Activated B cell treated with CpG ODN at 0.5 μM for 24 hours (primary cell): ENCODE results near the gene KIF20B. TPM values are rescaled to one million over a fixed set of nuclear protein-coding genes. Genes with fewer than 3 reads are reported as not detected.

Source experiments
- ATAC-seq: fragments of 200-7000 bp; cut with Tn5 transposase; one replicate; pipeline ENCODE4 v1.10.0; 2021; ENCODE audit warnings: low read depth, mild to moderate bottlenecking, moderate library complexity
- CTCF ChIA-PET: fragments of 350-600 bp; sonication (Branson Sonifier 250); formaldehyde crosslinking; loops from one replicate; lab custom pipeline; 2021; ENCODE audit warnings: antibody characterized with exemption; lab: Charles Lee
- POLR2A ChIA-PET: fragments of 350-600 bp; sonication (Branson Sonifier 250); formaldehyde crosslinking; loops from one replicate; lab custom pipeline; 2021; ENCODE audit warnings: antibody characterized with exemption; lab: Charles Lee
- DNase-seq: peaks from one replicate; pipeline ENCODE4 v3.0.0; 2022
- H3K27ac Mint-ChIP-seq: one replicate; pipeline ENCODE4 v1.8.0; 2020; ENCODE audit warnings: mixed read lengths
- H3K27me3 Mint-ChIP-seq: one replicate; pipeline ENCODE4 v1.8.0; 2021; ENCODE audit warnings: mixed read lengths
- H3K36me3 Mint-ChIP-seq: one replicate; pipeline ENCODE4 v1.8.0; 2021; ENCODE audit warnings: low read depth, mixed read lengths
- H3K4me1 Mint-ChIP-seq: one replicate; pipeline ENCODE4 v1.8.0; 2021; ENCODE audit warnings: mixed read lengths
- H3K4me3 Mint-ChIP-seq: one replicate; pipeline ENCODE4 v1.8.0; 2020; ENCODE audit warnings: mild to moderate bottlenecking, mixed read lengths
- H3K9me3 Mint-ChIP-seq: one replicate; pipeline ENCODE4 v1.8.0; 2020; ENCODE audit warnings: mixed read lengths
- intact Hi-C: fragments of 100-400 bp; cut with micrococcal nuclease; formaldehyde crosslinking; loops from one replicate; pipeline ENCODE4 v1.15.1; 2024
- total RNA-seq: library from RNA; stranded (reverse); gene quantifications from 2 replicates; pipeline ENCODE4 v1.2.3, GENCODE V29; 2022
- TF ChIP-seq, protein P1 (sequence below): fragments of 200-600 bp; IDR thresholded peaks from one replicate; pipeline ENCODE4 v1.8.0; 2022; ENCODE audit warnings: antibody characterized with exemption, mild to moderate bottlenecking

The KIF20B gene
- total RNA-seq, 1 donor from 2014 or later: 24.0 TPM

DNA sequence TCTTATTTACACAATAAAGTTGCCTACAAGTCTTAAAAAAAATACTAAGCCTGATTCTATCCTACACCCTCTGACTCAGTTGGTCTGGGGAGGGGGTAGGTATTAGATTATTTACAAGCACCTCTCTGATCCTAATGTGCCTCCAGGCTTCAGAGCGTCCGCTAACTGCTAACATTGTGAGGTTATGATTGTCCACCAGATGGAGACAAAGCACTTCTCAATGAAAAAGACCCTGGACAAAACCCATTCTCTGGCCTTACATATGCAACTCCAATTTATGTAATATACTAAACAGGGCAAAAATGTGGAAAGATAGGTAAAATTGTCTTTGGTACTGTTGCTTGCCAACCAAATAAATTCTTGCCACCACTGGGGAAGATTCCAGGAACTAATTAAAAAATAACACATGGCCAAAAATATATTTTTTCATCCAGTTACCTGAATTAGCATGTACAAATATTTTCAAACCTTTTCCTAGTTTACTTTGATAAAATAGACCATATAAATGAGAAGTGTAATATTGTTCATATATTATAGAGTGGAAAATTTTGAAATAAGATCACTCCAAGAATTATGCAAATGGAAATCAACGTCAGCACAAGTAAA, 92.4 kb downstream of the KIF20B start:
- no peak overlapping the region for H3K4me3 Mint-ChIP-seq
- POLR2A ChIA-PET: no interaction called here
- intact Hi-C loops: loop anchor here (1.0 to 10.0 kb wide), 13 partner anchors 43 to 1841 kb away; partner anchors contain the start of genes PPP1R3C and RPP30
- TF ChIP-seq, protein P1, sequence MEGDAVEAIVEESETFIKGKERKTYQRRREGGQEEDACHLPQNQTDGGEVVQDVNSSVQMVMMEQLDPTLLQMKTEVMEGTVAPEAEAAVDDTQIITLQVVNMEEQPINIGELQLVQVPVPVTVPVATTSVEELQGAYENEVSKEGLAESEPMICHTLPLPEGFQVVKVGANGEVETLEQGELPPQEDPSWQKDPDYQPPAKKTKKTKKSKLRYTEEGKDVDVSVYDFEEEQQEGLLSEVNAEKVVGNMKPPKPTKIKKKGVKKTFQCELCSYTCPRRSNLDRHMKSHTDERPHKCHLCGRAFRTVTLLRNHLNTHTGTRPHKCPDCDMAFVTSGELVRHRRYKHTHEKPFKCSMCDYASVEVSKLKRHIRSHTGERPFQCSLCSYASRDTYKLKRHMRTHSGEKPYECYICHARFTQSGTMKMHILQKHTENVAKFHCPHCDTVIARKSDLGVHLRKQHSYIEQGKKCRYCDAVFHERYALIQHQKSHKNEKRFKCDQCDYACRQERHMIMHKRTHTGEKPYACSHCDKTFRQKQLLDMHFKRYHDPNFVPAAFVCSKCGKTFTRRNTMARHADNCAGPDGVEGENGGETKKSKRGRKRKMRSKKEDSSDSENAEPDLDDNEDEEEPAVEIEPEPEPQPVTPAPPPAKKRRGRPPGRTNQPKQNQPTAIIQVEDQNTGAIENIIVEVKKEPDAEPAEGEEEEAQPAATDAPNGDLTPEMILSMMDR: peak; percentile 80
- H3K36me3 Mint-ChIP-seq: no peaks in the 10 kb centered on the region
- CTCF ChIA-PET: interaction anchor here (0.8 to 3.1 kb wide), 3 partner anchors 295 to 995 kb away, joined by 3 to 13 read pairs (median 8); no protein-coding TSS in a partner anchor
- no peak for DNase-seq
- peak; percentile 57 for ATAC-seq
- no peaks in the 10 kb centered on the region for H3K27me3 Mint-ChIP-seq
- no peaks in the 10 kb centered on the region for H3K9me3 Mint-ChIP-seq
- peaks cover 4% of the 10 kb centered on the region for H3K4me1 Mint-ChIP-seq
- no peak overlapping the region for H3K27ac Mint-ChIP-seq

DNA sequence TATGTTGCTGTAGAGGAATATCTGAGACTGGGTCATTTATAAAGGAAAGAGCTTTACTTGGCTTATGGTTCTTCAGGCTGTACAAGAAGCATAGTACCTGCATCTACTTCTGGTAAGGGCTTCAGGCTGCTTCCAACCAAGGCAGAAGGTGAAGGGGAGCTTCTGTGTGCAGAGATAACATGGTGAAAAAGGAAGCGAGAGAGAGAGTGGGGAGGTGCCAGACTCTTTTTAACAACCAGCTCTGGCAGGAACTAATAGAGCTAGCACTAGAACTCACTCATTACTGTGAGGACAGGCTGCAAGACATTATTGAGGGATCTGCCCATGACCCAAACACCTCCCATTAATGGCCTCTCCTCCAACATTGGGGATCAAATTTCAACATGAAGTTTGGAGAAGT, 94.5 kb downstream of the KIF20B start:
- H3K27me3 Mint-ChIP-seq: peaks cover 3% of the 10 kb centered on the region
- no peaks in the 10 kb centered on the region for H3K36me3 Mint-ChIP-seq
- peaks cover 4% of the 10 kb centered on the region for H3K4me1 Mint-ChIP-seq
- ChIA-PET POLR2A (no interaction called here), CTCF (interaction anchor here (0.6 to 3.1 kb wide), 4 partner anchors 797 to 1068 kb away, joined by 3 to 8 read pairs (median 3); no protein-coding TSS in a partner anchor)
- no peak overlapping the region for H3K4me3 Mint-ChIP-seq
- TF ChIP-seq, protein P1: no peak
- DNase-seq (no peak), ATAC-seq (no peak)
- no peaks in the 10 kb centered on the region for H3K9me3 Mint-ChIP-seq
- H3K27ac Mint-ChIP-seq: no peak overlapping the region
- intact Hi-C loops: loop anchor here (1.0 to 10.0 kb wide), 2 partner anchors 93 to 1839 kb away; partner anchors contain the start of gene PPP1R3C

DNA sequence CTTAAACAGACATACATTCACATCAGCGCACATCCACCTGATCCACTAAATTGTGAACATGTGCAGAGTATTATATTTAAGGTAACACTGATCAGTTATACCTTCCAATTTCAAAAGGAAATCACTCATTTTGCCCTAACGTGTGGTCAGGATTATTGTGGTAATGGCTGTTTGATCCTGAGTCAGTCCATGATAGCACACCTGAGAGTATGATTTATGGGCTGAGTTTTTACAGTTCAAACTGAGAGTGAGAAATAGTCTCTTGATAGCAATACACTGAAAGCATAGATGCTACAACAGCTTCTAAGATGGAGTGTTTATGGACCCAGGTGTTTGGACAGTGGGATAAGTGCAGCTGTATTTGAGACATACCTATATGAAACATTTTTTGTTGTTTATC, 96.7 kb downstream of the KIF20B start:
- no peaks in the 10 kb centered on the region for H3K36me3 Mint-ChIP-seq
- ChIA-PET POLR2A (no interaction called here), CTCF (no interaction called here)
- H3K9me3 Mint-ChIP-seq: no peaks in the 10 kb centered on the region
- H3K27me3 Mint-ChIP-seq: peaks cover 6% of the 10 kb centered on the region
- no peak overlapping the region for H3K4me3 Mint-ChIP-seq
- TF ChIP-seq, protein P1: no peak
- ATAC-seq: no peak
- peaks cover 4% of the 10 kb centered on the region for H3K4me1 Mint-ChIP-seq
- intact Hi-C loops: loop anchor here (10.0 kb wide), 1 partner anchor 1837 kb away; the partner anchor contains the start of gene PPP1R3C
- no peak overlapping the region for H3K27ac Mint-ChIP-seq
- DNase-seq: no peak

DNA sequence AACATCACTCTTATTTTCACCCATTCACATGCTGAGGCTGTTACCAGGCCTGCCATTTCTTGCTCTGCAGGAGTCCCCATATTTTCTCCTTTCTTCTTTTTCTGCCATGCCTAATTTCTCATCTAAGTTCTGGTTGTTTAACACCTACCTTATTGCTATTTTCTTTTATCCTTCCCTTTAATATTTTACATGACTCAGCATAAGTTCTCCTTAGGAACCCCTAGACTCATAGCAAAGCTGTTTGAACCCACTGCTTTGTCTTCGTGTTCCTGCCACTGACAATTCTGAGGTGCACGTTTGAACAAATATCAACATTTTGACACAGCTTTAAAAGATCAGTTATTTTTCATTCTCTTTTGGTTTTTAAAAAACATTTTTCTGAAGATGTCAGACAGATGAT, 98.2 kb downstream of the KIF20B start:
- intact Hi-C loops: loop anchor here (10.0 kb wide), 1 partner anchor 1835 kb away; the partner anchor contains the start of gene PPP1R3C
- Mint-ChIP-seq H3K36me3 (no peaks in the 10 kb centered on the region), H3K27ac (no peak overlapping the region), H3K27me3 (peaks cover 10% of the 10 kb centered on the region), H3K9me3 (no peaks in the 10 kb centered on the region), H3K4me3 (no peak overlapping the region), H3K4me1 (peaks cover 4% of the 10 kb centered on the region)
- DNase-seq (no peak), ATAC-seq (no peak)
- TF ChIP-seq, protein P1: no peak
- ChIA-PET POLR2A (no interaction called here), CTCF (no interaction called here)

DNA sequence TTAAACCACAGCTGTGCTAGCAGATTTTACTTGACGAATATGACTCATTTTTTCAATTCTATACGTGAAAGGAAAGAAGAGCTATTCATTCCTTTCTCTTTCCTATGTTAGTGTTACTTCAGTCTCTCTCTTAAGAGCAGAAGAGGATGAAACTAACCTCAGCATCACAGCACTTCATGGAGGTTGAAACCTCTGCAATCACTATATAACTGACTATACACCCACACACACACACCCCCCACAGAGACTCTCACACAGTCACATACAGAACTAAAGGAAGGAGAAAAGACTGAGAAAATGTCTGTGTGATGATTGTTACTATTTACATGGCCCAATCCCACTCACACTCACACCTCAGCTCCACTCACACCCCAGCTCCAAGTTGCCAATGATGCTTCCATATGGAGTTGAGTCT, 104.2 kb downstream of the KIF20B start:
- POLR2A ChIA-PET: no interaction called here
- CTCF ChIA-PET: no interaction called here

More for the DNA sequence above, 104.2 kb downstream of the KIF20B start:
- ATAC-seq: no peak
- Mint-ChIP-seq H3K27ac (no peak overlapping the region), H3K36me3 (no peaks in the 10 kb centered on the region), H3K4me3 (no peak overlapping the region), H3K27me3 (peaks cover 9% of the 10 kb centered on the region), H3K9me3 (no peaks in the 10 kb centered on the region), H3K4me1 (no peaks in the 10 kb centered on the region)
- intact Hi-C loops: no loop called here
- TF ChIP-seq, protein P1: no peak
- DNase-seq: no peak
